HL-60 (cell line): ENCODE results near the gene SHANK2.

ENCODE experiments used
- DNase-seq, 2 experiments: peaks; one replicate each; pipeline ENCODE4 v3.0.0-alpha.2; 2010 to 2020; ENCODE audit warnings: low read depth in 1 of 2, low spot score in 1 of 2
- H3K27ac ChIP-seq: fragments of 250-450 bp; sonication (Bioruptor Pico); replicated peaks from 2 replicates; pipeline ENCODE4 v1.5.1; 2020; ENCODE audit warnings: mild to moderate bottlenecking, moderate library complexity
- H3K27me3 ChIP-seq: fragments of 250-450 bp; sonication (Bioruptor Pico); 2 replicates; pipeline ENCODE4 v1.5.1; 2021; ENCODE audit warnings: mild to moderate bottlenecking, moderate library complexity; ENCODE audit not compliant: insufficient read depth, poor library complexity, severe bottlenecking
- H3K4me3 ChIP-seq: replicated peaks from 2 replicates; pipeline ENCODE4 v1.5.1; 2011; ENCODE audit warnings: mild to moderate bottlenecking, control low read depth, low read length; ENCODE audit not compliant: insufficient read depth
- GABPA ChIP-seq: IDR thresholded peaks from 2 replicates; pipeline ENCODE4 v1.6.1; 2012; ENCODE audit warnings: low read depth
- POLR2AphosphoS5 ChIP-seq: IDR thresholded peaks from 2 replicates; pipeline ENCODE4 v1.6.1; 2012; ENCODE audit warnings: low read depth
- SPI1 ChIP-seq: IDR thresholded peaks from 2 replicates; pipeline ENCODE4 v1.6.1; 2012; ENCODE audit warnings: low read depth, mild to moderate bottlenecking, borderline replicate concordance
- TF ChIP-seq, protein P1 (sequence below): IDR thresholded peaks from one replicate; pipeline ENCODE4 v1.5.1; 2011; ENCODE audit warnings: low read length, control low read depth, inconsistent platforms; ENCODE audit not compliant: insufficient read depth
- TF ChIP-seq, protein P2 (sequence below): IDR thresholded peaks from 2 replicates; pipeline ENCODE4 v1.6.1; 2012; ENCODE audit warnings: low read depth; ENCODE audit not compliant: insufficient replicate concordance

Gene SHANK2

DNA sequence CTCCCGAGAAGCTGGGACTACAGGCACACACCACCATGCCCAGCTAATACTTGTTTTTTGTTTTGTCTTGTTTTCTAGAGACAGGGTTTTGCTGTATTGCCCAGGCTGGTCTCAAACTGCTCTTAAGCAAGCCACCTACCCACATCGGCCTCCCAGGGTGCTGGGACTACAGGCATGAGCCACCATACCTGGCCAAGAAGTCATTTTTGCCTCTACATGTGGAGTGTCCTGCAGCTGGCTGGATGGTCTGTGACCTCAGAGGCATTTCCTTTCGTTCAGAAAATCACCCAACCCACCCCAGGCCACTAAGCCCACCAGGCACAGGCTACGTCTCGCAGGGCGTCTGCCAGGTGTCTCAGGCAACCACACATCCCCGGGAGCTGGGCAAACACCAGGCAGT lies 12.8 kb downstream of the SHANK2 start:
- Histone ChIP-seq H3K4me3 (no peak overlapping the region), H3K27me3 (peaks cover 10% of the 10 kb centered on the region), H3K27ac (no peak overlapping the region)
- DNase-seq = no peak
- TF ChIP-seq SPI1 (no peak), POLR2AphosphoS5 (no peak), GABPA (no peak)
- TF ChIP-seq, protein P1, sequence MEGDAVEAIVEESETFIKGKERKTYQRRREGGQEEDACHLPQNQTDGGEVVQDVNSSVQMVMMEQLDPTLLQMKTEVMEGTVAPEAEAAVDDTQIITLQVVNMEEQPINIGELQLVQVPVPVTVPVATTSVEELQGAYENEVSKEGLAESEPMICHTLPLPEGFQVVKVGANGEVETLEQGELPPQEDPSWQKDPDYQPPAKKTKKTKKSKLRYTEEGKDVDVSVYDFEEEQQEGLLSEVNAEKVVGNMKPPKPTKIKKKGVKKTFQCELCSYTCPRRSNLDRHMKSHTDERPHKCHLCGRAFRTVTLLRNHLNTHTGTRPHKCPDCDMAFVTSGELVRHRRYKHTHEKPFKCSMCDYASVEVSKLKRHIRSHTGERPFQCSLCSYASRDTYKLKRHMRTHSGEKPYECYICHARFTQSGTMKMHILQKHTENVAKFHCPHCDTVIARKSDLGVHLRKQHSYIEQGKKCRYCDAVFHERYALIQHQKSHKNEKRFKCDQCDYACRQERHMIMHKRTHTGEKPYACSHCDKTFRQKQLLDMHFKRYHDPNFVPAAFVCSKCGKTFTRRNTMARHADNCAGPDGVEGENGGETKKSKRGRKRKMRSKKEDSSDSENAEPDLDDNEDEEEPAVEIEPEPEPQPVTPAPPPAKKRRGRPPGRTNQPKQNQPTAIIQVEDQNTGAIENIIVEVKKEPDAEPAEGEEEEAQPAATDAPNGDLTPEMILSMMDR = no peak
- TF ChIP-seq, protein P2, sequence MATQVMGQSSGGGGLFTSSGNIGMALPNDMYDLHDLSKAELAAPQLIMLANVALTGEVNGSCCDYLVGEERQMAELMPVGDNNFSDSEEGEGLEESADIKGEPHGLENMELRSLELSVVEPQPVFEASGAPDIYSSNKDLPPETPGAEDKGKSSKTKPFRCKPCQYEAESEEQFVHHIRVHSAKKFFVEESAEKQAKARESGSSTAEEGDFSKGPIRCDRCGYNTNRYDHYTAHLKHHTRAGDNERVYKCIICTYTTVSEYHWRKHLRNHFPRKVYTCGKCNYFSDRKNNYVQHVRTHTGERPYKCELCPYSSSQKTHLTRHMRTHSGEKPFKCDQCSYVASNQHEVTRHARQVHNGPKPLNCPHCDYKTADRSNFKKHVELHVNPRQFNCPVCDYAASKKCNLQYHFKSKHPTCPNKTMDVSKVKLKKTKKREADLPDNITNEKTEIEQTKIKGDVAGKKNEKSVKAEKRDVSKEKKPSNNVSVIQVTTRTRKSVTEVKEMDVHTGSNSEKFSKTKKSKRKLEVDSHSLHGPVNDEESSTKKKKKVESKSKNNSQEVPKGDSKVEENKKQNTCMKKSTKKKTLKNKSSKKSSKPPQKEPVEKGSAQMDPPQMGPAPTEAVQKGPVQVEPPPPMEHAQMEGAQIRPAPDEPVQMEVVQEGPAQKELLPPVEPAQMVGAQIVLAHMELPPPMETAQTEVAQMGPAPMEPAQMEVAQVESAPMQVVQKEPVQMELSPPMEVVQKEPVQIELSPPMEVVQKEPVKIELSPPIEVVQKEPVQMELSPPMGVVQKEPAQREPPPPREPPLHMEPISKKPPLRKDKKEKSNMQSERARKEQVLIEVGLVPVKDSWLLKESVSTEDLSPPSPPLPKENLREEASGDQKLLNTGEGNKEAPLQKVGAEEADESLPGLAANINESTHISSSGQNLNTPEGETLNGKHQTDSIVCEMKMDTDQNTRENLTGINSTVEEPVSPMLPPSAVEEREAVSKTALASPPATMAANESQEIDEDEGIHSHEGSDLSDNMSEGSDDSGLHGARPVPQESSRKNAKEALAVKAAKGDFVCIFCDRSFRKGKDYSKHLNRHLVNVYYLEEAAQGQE = no peak

DNA sequence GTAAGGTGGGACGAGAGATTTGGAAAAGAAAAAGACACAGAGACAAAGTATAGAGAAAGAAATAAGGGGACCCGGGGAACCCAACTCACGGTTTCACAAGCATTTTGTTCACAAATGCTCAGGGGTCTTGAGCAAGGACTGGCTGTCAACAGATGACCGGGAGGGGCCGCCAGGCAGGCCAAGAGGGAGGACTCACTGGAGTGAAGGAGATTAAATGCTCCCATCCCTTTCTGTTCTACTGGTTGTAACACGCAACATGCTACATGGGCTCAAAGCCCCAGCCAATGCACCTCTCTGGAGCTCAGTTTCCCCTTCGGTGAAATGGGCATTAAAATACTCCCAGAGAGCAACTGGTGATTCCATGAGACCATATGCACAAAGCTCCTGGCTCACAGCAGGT lies 13.4 kb downstream of the SHANK2 start:
- Histone ChIP-seq H3K27ac (no peak overlapping the region), H3K27me3 (peaks cover 10% of the 10 kb centered on the region), H3K4me3 (no peak overlapping the region)
- DNase-seq = no peak
- TF ChIP-seq SPI1 (no peak), GABPA (no peak), POLR2AphosphoS5 (no peak)
- TF ChIP-seq, protein P1 = no peak
- TF ChIP-seq, protein P2 = no peak

DNA sequence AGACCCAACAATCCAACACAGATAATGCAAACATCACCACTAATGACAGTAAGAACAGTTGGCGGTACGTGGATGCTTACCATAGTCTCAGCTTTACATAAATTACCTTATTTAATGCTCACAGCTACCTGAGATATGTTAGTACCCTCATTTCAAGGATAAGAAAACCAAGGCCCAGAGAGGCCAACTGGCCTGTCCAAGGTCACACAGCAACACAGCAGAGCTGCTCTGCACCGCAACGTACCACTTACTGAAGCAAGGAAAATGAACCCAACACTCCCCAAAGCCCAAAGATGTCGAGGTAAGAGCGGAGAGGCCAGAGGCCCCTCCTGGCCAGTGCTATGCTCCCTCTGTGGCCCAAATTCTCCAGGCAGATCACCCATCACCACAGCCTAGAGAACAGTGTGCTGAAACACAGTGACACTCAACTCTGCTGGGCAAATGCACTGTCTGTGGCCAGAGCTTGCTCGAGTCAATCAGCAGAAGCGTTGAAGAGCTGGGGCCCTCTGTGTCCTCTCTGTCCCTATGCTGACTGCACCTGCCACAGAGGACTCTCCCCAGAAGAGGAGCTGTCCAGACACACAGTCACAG lies 14.0 kb downstream of the SHANK2 start:
- no peak for TF ChIP-seq GABPA
- no peak for TF ChIP-seq SPI1
- no peak for TF ChIP-seq POLR2AphosphoS5
- TF ChIP-seq, protein P1 = no peak
- H3K27me3 ChIP-seq = peaks cover 10% of the 10 kb centered on the region
- no peak overlapping the region for H3K4me3 ChIP-seq
- H3K27ac ChIP-seq = no peak overlapping the region
- DNase-seq = no peak

DNA sequence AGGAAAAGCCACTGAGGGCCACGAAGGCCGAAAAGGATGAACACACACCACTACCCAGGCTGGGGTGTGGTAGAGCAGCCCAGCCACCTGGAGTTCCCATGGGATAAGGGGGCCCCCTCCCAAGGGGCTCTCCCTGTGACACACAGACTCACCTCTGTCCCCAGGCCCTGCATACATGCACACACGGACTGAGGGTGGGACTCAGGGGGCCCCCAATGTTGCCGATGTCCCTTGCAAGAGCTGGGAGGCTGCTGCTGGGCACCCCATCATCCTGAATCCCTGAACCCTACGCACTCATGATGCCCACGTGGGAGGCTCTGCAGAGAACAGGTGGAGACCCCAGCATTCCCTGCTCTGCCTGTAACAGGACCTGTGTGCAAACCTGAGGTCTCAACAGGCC lies 14.5 kb downstream of the SHANK2 start:
- TF ChIP-seq, protein P2 = no peak
- TF ChIP-seq, protein P1 = no peak
- TF ChIP-seq SPI1 = no peak
- no peak for TF ChIP-seq POLR2AphosphoS5
- no peak for TF ChIP-seq GABPA
- H3K4me3 ChIP-seq = no peak overlapping the region
- DNase-seq = no peak
- H3K27ac ChIP-seq = no peak overlapping the region
- peaks cover 5% of the 10 kb centered on the region for H3K27me3 ChIP-seq
